ENCODE results near the gene MFF. TPM values are rescaled to one million over a fixed set of nuclear protein-coding genes. Genes with fewer than 3 reads are reported as not detected.

Gene MFF
- total and polyA plus RNA-seq, 7 donors = 63.8 to 143 (median 75.0) TPM

- H3K36me3 ChIP-seq (ENCODE audit: insufficient read depth in 1 of 2, low read depth in 1 of 2) = peaks cover 5 to 86% of the 10 kb centered on the region in 2 donors
- no peaks in the 10 kb centered on the region for H3K4me1 ChIP-seq
- 93 to 100% (median 98%) methylated on average over 2 of the region's 2 CpGs for WGBS, 3 donors
- H3K4me3 ChIP-seq = no peak overlapping the region
- ATAC-seq = no peak
- no peaks in the 10 kb centered on the region for H3K27me3 ChIP-seq (ENCODE audit: insufficient read depth in 3 of 3, low read length in 2 of 3)
- intact Hi-C loops (cut with DNase I) = no loop called here
- TF ChIP-seq CTCF (IDR thresholded peaks at IDR 0.05) = no peak
- DNase-seq = no peak
- H3K9me3 ChIP-seq = no peaks in the 10 kb centered on the region
- H3K27ac ChIP-seq = no peak overlapping the region
These were observed 12.4 kb downstream of the MFF start for GRCh38 chr2:227337442-227337841.

GRCh38 chr2:227339098-227339599 is 14.1 kb downstream of the MFF start:
- intact Hi-C loops (cut with DNase I) = no loop called here
- Histone ChIP-seq H3K4me3 (no peak overlapping the region), H3K4me1 (no peaks in the 10 kb centered on the region), H3K27me3 (ENCODE audit: insufficient read depth in 3 of 3, low read length in 2 of 3) (no peaks in the 10 kb centered on the region), H3K9me3 (no peaks in the 10 kb centered on the region), H3K36me3 (ENCODE audit: insufficient read depth in 1 of 2, low read depth in 1 of 2) (peaks cover 6 to 85% of the 10 kb centered on the region in 2 donors), H3K27ac (no peak overlapping the region)
- 93 to 94% (median 94%) methylated on average over 2 of the region's 2 CpGs for WGBS, 3 donors
- DNase-seq = no peak
- ATAC-seq = no peak
- no peak for TF ChIP-seq CTCF (IDR thresholded peaks at IDR 0.05)

DNA sequence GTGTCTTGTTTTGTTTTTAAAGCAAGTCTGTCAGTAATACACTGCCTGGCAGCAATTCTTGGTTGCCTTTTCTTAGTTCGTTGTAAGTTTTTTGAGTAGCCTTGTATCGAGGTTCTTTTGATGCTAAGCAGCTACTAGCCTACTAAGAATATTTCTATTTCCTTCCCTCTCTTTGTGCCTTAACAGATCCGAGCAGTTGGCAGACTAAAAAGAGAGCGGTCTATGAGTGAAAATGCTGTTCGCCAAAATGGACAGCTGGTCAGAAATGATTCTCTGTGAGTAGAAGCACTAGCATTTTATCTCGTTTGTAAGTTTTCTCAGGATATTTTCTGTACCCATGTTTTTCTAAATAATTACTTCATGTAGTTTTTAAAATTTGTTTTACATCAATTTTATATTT is 15.1 kb downstream of the MFF start:
- Histone ChIP-seq H3K4me1 (no peaks in the 10 kb centered on the region), H3K9me3 (no peaks in the 10 kb centered on the region), H3K27ac (no peak overlapping the region), H3K4me3 (no peak overlapping the region), H3K27me3 (ENCODE audit: insufficient read depth in 3 of 3, low read length in 2 of 3) (no peaks in the 10 kb centered on the region), H3K36me3 (ENCODE audit: insufficient read depth in 1 of 2, low read depth in 1 of 2) (peaks cover 2 to 85% of the 10 kb centered on the region in 2 donors)
- DNase-seq = no peak
- TF ChIP-seq CTCF (IDR thresholded peaks at IDR 0.05) = no peak
- intact Hi-C loops (cut with DNase I) = no loop called here
- ATAC-seq = no peak
- 48 to 59% (median 48%) methylated on average over 6 of the region's 6 CpGs for WGBS, 3 donors

- Histone ChIP-seq H3K4me3 (no peak overlapping the region), H3K4me1 (no peaks in the 10 kb centered on the region), H3K27me3 (ENCODE audit: insufficient read depth in 3 of 3, low read length in 2 of 3) (no peaks in the 10 kb centered on the region), H3K27ac (no peak overlapping the region), H3K9me3 (no peaks in the 10 kb centered on the region), H3K36me3 (ENCODE audit: insufficient read depth in 1 of 2, low read depth in 1 of 2) (peaks cover 2 to 84% of the 10 kb centered on the region in 2 donors)
- DNase-seq (no peak), ATAC-seq (no peak)
- 74 to 79% (median 78%) methylated on average over 2 of the region's 2 CpGs for WGBS, 3 donors
- TF ChIP-seq CTCF (IDR thresholded peaks at IDR 0.05) = no peak
- intact Hi-C loops (cut with DNase I) = no loop called here
These were observed 16.5 kb downstream of the MFF start for GRCh38 chr2:227341553-227341952.

DNA sequence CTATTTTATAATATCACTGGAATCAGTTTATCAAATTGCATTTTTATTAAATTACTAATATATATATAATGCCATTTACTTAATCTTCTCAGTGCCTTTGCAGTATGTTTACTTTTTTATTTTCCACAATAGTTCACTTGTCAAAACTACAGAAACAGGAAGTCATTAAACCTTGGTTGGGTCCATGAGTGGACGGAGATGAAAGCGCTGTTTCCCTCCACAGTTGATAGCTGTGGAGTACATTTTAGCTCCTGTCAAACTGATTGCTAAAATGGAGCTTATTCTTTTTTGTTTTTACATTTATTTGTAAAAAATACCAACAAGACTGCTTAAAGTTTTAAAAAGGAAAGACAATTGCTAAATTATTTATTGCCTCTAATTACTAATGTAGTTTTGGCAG is 19.2 kb downstream of the MFF start:
- TF ChIP-seq CTCF (IDR thresholded peaks at IDR 0.05) = no peak
- Histone ChIP-seq H3K4me3 (no peak overlapping the region), H3K27ac (no peak overlapping the region), H3K36me3 (ENCODE audit: insufficient read depth in 1 of 2, low read depth in 1 of 2) (peaks cover 2 to 90% of the 10 kb centered on the region in 2 donors), H3K27me3 (ENCODE audit: insufficient read depth in 3 of 3, low read length in 2 of 3) (no peaks in the 10 kb centered on the region), H3K9me3 (no peaks in the 10 kb centered on the region), H3K4me1 (no peaks in the 10 kb centered on the region)
- DNase-seq (no peak), ATAC-seq (no peak)
- intact Hi-C loops (cut with DNase I) = no loop called here
- WGBS, 3 donors = 84 to 89% (median 85%) methylated on average over 2 of the region's 2 CpGs
